Muscle of leg (tissue), 16 donors: Measurements from ENCODE around the gene ERCC4. TPM values are rescaled to one million over a fixed set of nuclear protein-coding genes. Genes with fewer than 3 reads are reported as not detected.
"Not testable (repeated sequence)": the region's sequence is repeated elsewhere in the genome, so short reads cannot be mapped to it uniquely, and the experiment has no call there.

Experiments
- DNase-seq: peaks from one replicate; pipeline ENCODE4 v3.0.0; 2013
- H3K27ac ChIP-seq: one replicate; pipeline ENCODE4 v1.5.1; 2013; ENCODE audit warnings: mild to moderate bottlenecking, low read length, control low read depth
- H3K27me3 ChIP-seq: one replicate; pipeline ENCODE4 v1.6.1; 2013; ENCODE audit warnings: low read length; ENCODE audit not compliant: control insufficient read depth, insufficient read depth
- H3K36me3 ChIP-seq: one replicate; pipeline ENCODE4 v1.6.1; 2013; ENCODE audit warnings: low read length; ENCODE audit not compliant: control insufficient read depth, insufficient read depth
- H3K4me1 ChIP-seq: one replicate; pipeline ENCODE4 v1.6.1; 2013; ENCODE audit warnings: low read length; ENCODE audit not compliant: control insufficient read depth, insufficient read depth
- H3K4me3 ChIP-seq: one replicate; pipeline ENCODE4 v1.5.1; 2013; ENCODE audit warnings: low read length, control low read depth
- H3K9me3 ChIP-seq: replicated peaks from 2 replicates; pipeline ENCODE4 v1.6.1; 2013; ENCODE audit warnings: low read depth, low read length; ENCODE audit not compliant: control insufficient read depth
- WGBS: methylation state at CpG from one replicate; pipeline ENCODE4 v1.1.5; 2013; ENCODE audit warnings: missing lambda C conversion rate; ENCODE audit not compliant: insufficient coverage; 5-methylcytosine and 5-hydroxymethylcytosine counted together
- long read RNA-seq, 11 donors: transcript quantifications; one replicate each; lab custom pipeline, GENCODE V29; 2026
- polyA plus RNA-seq, 8 donors: library from polyadenylated mRNA; unstranded; fragments of 120-200 nt; gene quantifications; one replicate each; pipeline versions ENCODE4 v1.2.1 to v1.2.3, GENCODE V29; 2013; ENCODE audit warnings: inconsistent platforms in 1 of 8, low replicate concordance in 1 of 8; ENCODE audit not compliant: insufficient read length in 8 of 8, insufficient read depth in 1 of 8
- total RNA-seq: library from RNA; stranded (reverse); fragments of 120-200 nt; gene quantifications from one replicate; pipeline ENCODE4 v1.2.4, GENCODE V29; 2013

ERCC4 gene
- total RNA-seq (10.4 TPM), polyA plus RNA-seq (10 to 100 TPM in 1 of 8 donors, 1 to 10 TPM in 7; 6.4 to 10.9 (median 8.5) TPM)
- long read RNA-seq, donor 1, partial matches to known transcripts: 0 of 1 reads
- long read RNA-seq, donor 1, other reads (novel, unspliced or antisense): 0 of 1 reads
- long read RNA-seq, donor 2: 0 reads
- long read RNA-seq, donor 3, full-length matches to known transcripts: 4 of 4 reads
- long read RNA-seq, donor 3, partial matches to known transcripts: 0 of 4 reads
- long read RNA-seq, donor 3, other reads (novel, unspliced or antisense): 0 of 4 reads
- long read RNA-seq, donor 4, partial matches to known transcripts: 0 of 1 reads
- long read RNA-seq, donor 4, other reads (novel, unspliced or antisense): 0 of 1 reads
- long read RNA-seq, donor 5, full-length matches to known transcripts: 8 of 8 reads
- long read RNA-seq, donor 5, partial matches to known transcripts: 0 of 8 reads
- long read RNA-seq, donor 5, other reads (novel, unspliced or antisense): 0 of 8 reads
- long read RNA-seq, donor 6, partial matches to known transcripts: 0 of 3 reads
- long read RNA-seq, donor 6, other reads (novel, unspliced or antisense): 0 of 3 reads
- long read RNA-seq, donor 7, partial matches to known transcripts: 0 of 2 reads
- long read RNA-seq, donor 7, other reads (novel, unspliced or antisense): 0 of 2 reads
- long read RNA-seq, donor 8, partial matches to known transcripts: 0 of 2 reads
- long read RNA-seq, donor 8, other reads (novel, unspliced or antisense): 0 of 2 reads
- long read RNA-seq, donor 9: 0 reads
- long read RNA-seq, donor 10, transcript ERCC4-207 (6 exons, 2,073 nt): major isoform, 5 of 6 reads
- long read RNA-seq, donor 10, partial matches to known transcripts: 0 of 6 reads
- long read RNA-seq, donor 10, other reads (novel, unspliced or antisense): 0 of 6 reads
- long read RNA-seq, donor 11, partial matches to known transcripts: 0 of 4 reads
- long read RNA-seq, donor 11, other reads (novel, unspliced or antisense): 0 of 4 reads

GRCh38 chr16:13919683-13920509, at the start of gene ERCC4:
TSS of gene ERCC4 (plus strand) at chr16:13920154. CDS start at chr16:13920166, 12 bp downstream.
- peaks cover 21% of the 10 kb centered on the region for H3K4me1 ChIP-seq
- H3K27me3 ChIP-seq: no peaks in the 10 kb centered on the region
- WGBS: 0% methylated on average over 60 of the region's 64 CpGs
- H3K4me3 ChIP-seq: peak within 1 kb of the TSS; percentile 97
- peak within 1 kb of the TSS; percentile 81 for H3K27ac ChIP-seq
- H3K36me3 ChIP-seq: peaks cover 9% of the 10 kb centered on the region
- no peaks in the 10 kb centered on the region for H3K9me3 ChIP-seq
- peak; percentile 100 for DNase-seq

- no peaks in the 10 kb centered on the region for H3K4me1 ChIP-seq
- WGBS: 0% methylated on average over 1 of the region's 5 CpGs
- no peak overlapping the region for H3K27ac ChIP-seq
- H3K27me3 ChIP-seq: no peaks in the 10 kb centered on the region
- DNase-seq: peak; percentile 40
- H3K9me3 ChIP-seq: no peaks in the 10 kb centered on the region
- H3K4me3 ChIP-seq: no peak overlapping the region
- no peaks in the 10 kb centered on the region for H3K36me3 ChIP-seq
These were observed 46.0 kb upstream of the ERCC4 start for GRCh38 chr16:13873835-13874438.

- 69% methylated on average over 3 of the region's 5 CpGs for WGBS
- H3K36me3 ChIP-seq: no peaks in the 10 kb centered on the region
- no peak overlapping the region for H3K27ac ChIP-seq
- no peaks in the 10 kb centered on the region for H3K4me1 ChIP-seq
- no peaks in the 10 kb centered on the region for H3K27me3 ChIP-seq
- H3K4me3 ChIP-seq: no peak overlapping the region
- no peaks in the 10 kb centered on the region for H3K9me3 ChIP-seq
- DNase-seq: no peak
These were observed 44.2 kb upstream of the ERCC4 start for GRCh38 chr16:13875614-13876284.

GRCh38 chr16:13883276-13883675, 36.7 kb upstream of the ERCC4 start:
- H3K27me3 ChIP-seq: no peaks in the 10 kb centered on the region
- H3K27ac ChIP-seq: no peak overlapping the region
- peaks cover 4% of the 10 kb centered on the region for H3K9me3 ChIP-seq
- no peaks in the 10 kb centered on the region for H3K4me1 ChIP-seq
- WGBS: 69% methylated on average over 6 of the region's 11 CpGs
- no peak for DNase-seq
- no peak overlapping the region for H3K4me3 ChIP-seq
- no peaks in the 10 kb centered on the region for H3K36me3 ChIP-seq

- no peak overlapping the region for H3K4me3 ChIP-seq
- H3K9me3 ChIP-seq: peaks cover 6% of the 10 kb centered on the region
- H3K4me1 ChIP-seq: no peaks in the 10 kb centered on the region
- DNase-seq: no peak
- H3K27me3 ChIP-seq: no peaks in the 10 kb centered on the region
- no CpG with 5 or more reads among the region's 3 CpGs for WGBS
- H3K27ac ChIP-seq: no peak overlapping the region
- no peaks in the 10 kb centered on the region for H3K36me3 ChIP-seq
These were observed 36.1 kb upstream of the ERCC4 start for GRCh38 chr16:13883881-13884280.

- Histone ChIP-seq H3K4me3 (no peak overlapping the region), H3K9me3 (peaks cover 6% of the 10 kb centered on the region), H3K4me1 (no peaks in the 10 kb centered on the region), H3K27me3 (no peaks in the 10 kb centered on the region), H3K27ac (no peak overlapping the region), H3K36me3 (no peaks in the 10 kb centered on the region)
- DNase-seq: no peak
- WGBS: no CpG with 5 or more reads among the region's 6 CpGs
These were observed 34.3 kb upstream of the ERCC4 start for GRCh38 chr16:13885700-13886099.

GRCh38 chr16:13886608-13887007, 33.3 kb upstream of the ERCC4 start:
- no peaks in the 10 kb centered on the region for H3K27me3 ChIP-seq
- 90% methylated on average over 3 of the region's 5 CpGs for WGBS

GRCh38 chr16:13889323-13889722, 30.6 kb upstream of the ERCC4 start:
- 92% methylated on average over 22 of the region's 22 CpGs for WGBS
- not testable (repeated sequence) for H3K27ac ChIP-seq, H3K4me3 ChIP-seq, H3K36me3 ChIP-seq, H3K27me3 ChIP-seq, DNase-seq, H3K4me1 ChIP-seq, H3K9me3 ChIP-seq

More at GRCh38 chr16:13886608-13887007, 33.3 kb upstream of the ERCC4 start:
- DNase-seq: no peak
- no peaks in the 10 kb centered on the region for H3K4me1 ChIP-seq
- H3K4me3 ChIP-seq: no peak overlapping the region
- peaks cover 6% of the 10 kb centered on the region for H3K9me3 ChIP-seq
- no peak overlapping the region for H3K27ac ChIP-seq
- no peaks in the 10 kb centered on the region for H3K36me3 ChIP-seq

- no peaks in the 10 kb centered on the region for H3K27me3 ChIP-seq
- H3K27ac ChIP-seq: no peak overlapping the region
- H3K4me1 ChIP-seq: no peaks in the 10 kb centered on the region
- H3K9me3 ChIP-seq: peaks cover 6% of the 10 kb centered on the region
- DNase-seq: no peak
- H3K36me3 ChIP-seq: no peaks in the 10 kb centered on the region
- 58% methylated on average over 3 of the region's 4 CpGs for WGBS
- H3K4me3 ChIP-seq: no peak overlapping the region
These were observed 27.7 kb upstream of the ERCC4 start for GRCh38 chr16:13892301-13892700.
